ENCODE measurements around the gene CARNS1. TPM values are rescaled to one million over a fixed set of nuclear protein-coding genes. Genes with fewer than 3 reads are reported as not detected.

CARNS1 gene
- total RNA-seq, 1 experiment from 2014 or later = 1.1 TPM

DNA sequence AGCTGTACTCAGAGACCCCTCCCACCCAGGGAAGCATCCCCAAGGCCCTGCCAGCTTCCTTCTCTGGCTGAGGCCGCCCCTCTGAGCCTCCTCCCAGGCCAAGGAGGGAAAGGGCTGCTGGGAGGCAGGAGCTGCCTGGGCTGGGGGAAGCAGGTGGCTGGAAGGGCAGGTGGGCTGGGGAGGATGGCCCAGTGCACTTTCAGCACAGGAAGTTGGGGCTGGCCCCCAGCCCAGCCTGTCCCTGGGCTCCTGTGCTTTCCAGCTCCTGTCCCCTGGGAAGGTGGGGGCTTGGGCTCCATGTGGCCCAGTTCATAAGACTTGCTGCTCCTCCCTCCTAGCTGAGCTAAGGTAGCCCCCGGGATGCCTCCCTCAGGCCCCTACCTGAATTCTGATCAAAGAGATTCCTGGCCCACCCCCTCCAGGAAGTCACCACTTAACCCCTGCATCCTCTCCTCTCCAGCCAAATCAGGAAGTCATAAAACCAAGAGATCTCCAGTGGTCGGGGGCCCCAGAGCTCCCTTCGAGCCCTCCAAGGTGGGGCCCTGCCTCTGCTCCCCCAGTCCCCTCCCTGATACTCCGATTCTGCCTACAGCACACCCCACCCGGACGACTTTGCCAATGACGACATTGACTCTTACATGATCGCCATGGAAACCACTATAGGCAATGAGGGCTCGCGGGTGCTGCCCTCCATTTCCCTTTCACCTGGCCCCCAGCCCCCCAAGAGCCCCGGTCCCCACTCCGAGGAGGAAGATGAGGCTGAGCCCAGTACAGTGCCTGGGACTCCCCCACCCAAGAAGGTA is 18.7 kb upstream of the CARNS1 start:
- Histone ChIP-seq H3K79me1 (ENCODE audit: insufficient read depth, low read depth, low read length, poor library complexity, severe bottlenecking) (peaks cover 3% of the 10 kb centered on the region), H4K91ac (ENCODE audit: insufficient read length, low read depth, low read length) (no peak overlapping the region), H3K9me3 (ENCODE audit: control insufficient read depth, low read depth, low read length) (no peaks in the 10 kb centered on the region), H3K9ac (ENCODE audit: extremely low read depth, insufficient read length, low read length) (no peak overlapping the region), H4K5ac (ENCODE audit: insufficient read length, low read depth, low read length) (no peak overlapping the region), H2BK120ac (ENCODE audit: low read depth, low read length, poor library complexity, severe bottlenecking) (no peak overlapping the region), H3K27ac (ENCODE audit: insufficient read length, low read depth, low read length) (no peak overlapping the region), H3T11ph (ENCODE audit: low read length) (no peak overlapping the region), H3K56ac (ENCODE audit: insufficient read length, low read depth, low read length) (no peak overlapping the region), H4K8ac (replicated peaks; ENCODE audit: insufficient read length, low read depth, low read length) (no peak overlapping the region), H3K79me2 (ENCODE audit: insufficient read depth, low read length) (peaks cover 4% of the 10 kb centered on the region; the same call in 1 of the 2 replicates), H3K27me3 (ENCODE audit: insufficient read depth, low read length) (no peaks in the 10 kb centered on the region), H3K4ac (ENCODE audit: low read depth, low read length) (no peak overlapping the region), H3K23ac (ENCODE audit: insufficient read length, low read depth, low read length) (no peak overlapping the region), H2BK20ac (ENCODE audit: low read depth, low read length, poor library complexity, severe bottlenecking) (no peak overlapping the region), H3K4me2 (ENCODE audit: insufficient read depth, insufficient read length, low read length) (no peak overlapping the region), H4K20me1 (ENCODE audit: control insufficient read depth, insufficient read depth, insufficient read length) (no peaks in the 10 kb centered on the region), H3K23me2 (ENCODE audit: insufficient read length, low read depth, low read length, poor library complexity, severe bottlenecking) (peaks cover 11% of the 10 kb centered on the region), H2AFZ (ENCODE audit: low read length) (no peak overlapping the region), H3K14ac (ENCODE audit: insufficient read depth, low read length) (no peak overlapping the region), H2BK5ac (ENCODE audit: insufficient read length, low read length) (no peak overlapping the region), H2BK12ac (ENCODE audit: insufficient read length, low read depth, low read length) (no peak overlapping the region), H3K18ac (ENCODE audit: insufficient read length, low read depth, low read length) (no peak overlapping the region), H2AK5ac (ENCODE audit: insufficient read length, low read length) (no peak overlapping the region), H2BK15ac (ENCODE audit: low read depth, low read length) (no peak overlapping the region), H3K4me1 (ENCODE audit: insufficient read depth, low read length) (peaks cover 2% of the 10 kb centered on the region; the same call in 1 of the 2 replicates)
- peak; percentile 80 for DNase-seq
- H3K27me3 Mint-ChIP-seq (ENCODE audit: low read depth) = no peaks in the 10 kb centered on the region
- peaks cover 21 to 57% (median 51%) of the 10 kb centered on the region in 3 experiments for H3K36me3 Mint-ChIP-seq (ENCODE audit: insufficient read depth in 1 of 3, low read depth in 3 of 3)
- peaks cover 23 to 25% of the 10 kb centered on the region in 2 experiments for H3K4me1 Mint-ChIP-seq
- TF ChIP-seq, protein P1, sequence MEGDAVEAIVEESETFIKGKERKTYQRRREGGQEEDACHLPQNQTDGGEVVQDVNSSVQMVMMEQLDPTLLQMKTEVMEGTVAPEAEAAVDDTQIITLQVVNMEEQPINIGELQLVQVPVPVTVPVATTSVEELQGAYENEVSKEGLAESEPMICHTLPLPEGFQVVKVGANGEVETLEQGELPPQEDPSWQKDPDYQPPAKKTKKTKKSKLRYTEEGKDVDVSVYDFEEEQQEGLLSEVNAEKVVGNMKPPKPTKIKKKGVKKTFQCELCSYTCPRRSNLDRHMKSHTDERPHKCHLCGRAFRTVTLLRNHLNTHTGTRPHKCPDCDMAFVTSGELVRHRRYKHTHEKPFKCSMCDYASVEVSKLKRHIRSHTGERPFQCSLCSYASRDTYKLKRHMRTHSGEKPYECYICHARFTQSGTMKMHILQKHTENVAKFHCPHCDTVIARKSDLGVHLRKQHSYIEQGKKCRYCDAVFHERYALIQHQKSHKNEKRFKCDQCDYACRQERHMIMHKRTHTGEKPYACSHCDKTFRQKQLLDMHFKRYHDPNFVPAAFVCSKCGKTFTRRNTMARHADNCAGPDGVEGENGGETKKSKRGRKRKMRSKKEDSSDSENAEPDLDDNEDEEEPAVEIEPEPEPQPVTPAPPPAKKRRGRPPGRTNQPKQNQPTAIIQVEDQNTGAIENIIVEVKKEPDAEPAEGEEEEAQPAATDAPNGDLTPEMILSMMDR (conservative IDR thresholded peaks at IDR 0.05) = no peak
- no CpG with 5 or more reads among the region's 13 CpGs for WGBS (ENCODE audit: extremely low coverage, insufficient read length, low lambda C conversion rate)
- H3K27ac Mint-ChIP-seq = peak overlapping the region; percentile 86 to 90 (median 88); a peak in 6 of 7 replicates
- no peaks in the 10 kb centered on the region; a peak in 1 of 5 replicates for H3K9me3 Mint-ChIP-seq
- H3K4me3 Mint-ChIP-seq = peak overlapping the region in 1 of 2 experiments; percentile 67; a peak in 4 of 5 replicates
